OCI-LY7 (cell line): ENCODE data around the gene E2F4. TPM values are rescaled to one million over a fixed set of nuclear protein-coding genes. Genes with fewer than 3 reads are reported as not detected.

Experiments used
- BruUV-seq: library from RNA; stranded (reverse); fragments of 400-500 nt; replicated peaks from 2 replicates; lab custom pipeline; 2021; lab: Mats Ljungman, UMichigan
- CTCF ChIA-PET: fragments of 300-600 bp; sonication (Branson Sonifier 250); formaldehyde crosslinking; loops from one replicate; lab custom pipeline; 2022; ENCODE audit warnings: antibody characterized with exemption; ENCODE audit not compliant: unreplicated experiment; lab: Charles Lee
- POLR2A ChIA-PET: fragments of 300-600 bp; sonication (Branson Sonifier 250); formaldehyde crosslinking; loops from one replicate; lab custom pipeline; 2022; ENCODE audit warnings: antibody characterized with exemption; lab: Charles Lee
- DNase-seq: peaks from one replicate; pipeline ENCODE4 v3.0.0-alpha.2; 2015; ENCODE audit warnings: low spot score
- H2AFZ ChIP-seq: fragments of 200-600 bp; sonication (generic), shearing (Covaris generic); 2 replicates; pipeline ENCODE4 v1.6.1; 2014; ENCODE audit warnings: mild to moderate bottlenecking, antibody characterized with exemption, low read length, moderate library complexity
- H3K27ac ChIP-seq: fragments of 200-600 bp; sonication (generic); 2 replicates; pipeline ENCODE4 v1.5.1; 2014; ENCODE audit warnings: mixed run types, low read depth, mild to moderate bottlenecking, moderate library complexity, low read length, inconsistent platforms; ENCODE audit not compliant: poor library complexity, severe bottlenecking
- H3K36me3 ChIP-seq: fragments of 200-600 bp; sonication (generic); 2 replicates; pipeline ENCODE4 v1.6.1; 2014; ENCODE audit warnings: mild to moderate bottlenecking, antibody characterized with exemption, low read length, moderate library complexity, mixed read lengths; ENCODE audit not compliant: insufficient read depth
- H3K4me1 ChIP-seq: fragments of 200-600 bp; sonication (generic); 2 replicates; pipeline ENCODE4 v1.5.1; 2014; ENCODE audit warnings: mild to moderate bottlenecking, low read length; ENCODE audit not compliant: insufficient read depth, poor library complexity, severe bottlenecking
- H3K4me2 ChIP-seq: fragments of 200-600 bp; sonication (generic); 2 replicates; pipeline ENCODE4 v1.6.1; 2014; ENCODE audit warnings: mild to moderate bottlenecking, low read length
- H3K4me3 ChIP-seq: fragments of 200-600 bp; sonication (generic); 2 replicates; pipeline ENCODE4 v1.5.1; 2014; ENCODE audit warnings: mild to moderate bottlenecking, low read depth, low read length; ENCODE audit not compliant: poor library complexity, severe bottlenecking
- H3K79me2 ChIP-seq: fragments of 200-600 bp; sonication (generic); 2 replicates; pipeline ENCODE4 v1.6.1; 2016; ENCODE audit warnings: low read depth, mild to moderate bottlenecking, low read length, moderate library complexity, mixed read lengths; ENCODE audit not compliant: insufficient read depth
- H3K9me2 ChIP-seq: fragments of 200-600 bp; sonication (generic); 2 replicates; pipeline ENCODE4 v1.6.1; 2016; ENCODE audit warnings: mild to moderate bottlenecking, low read length, mixed read lengths; ENCODE audit not compliant: insufficient read depth
- H3K9me3 ChIP-seq: fragments of 200-600 bp; sonication (generic); 2 replicates; pipeline ENCODE4 v1.6.1; 2014; ENCODE audit warnings: mild to moderate bottlenecking, mixed run types, low read length, mixed read lengths
- H4K20me1 ChIP-seq: fragments of 200-600 bp; sonication (generic); 2 replicates; pipeline ENCODE4 v1.6.1; 2014; ENCODE audit warnings: mild to moderate bottlenecking, antibody characterized with exemption, low read length, moderate library complexity, mixed read lengths; ENCODE audit not compliant: insufficient read depth
- EZH2phosphoT487 ChIP-seq: fragments of 200-600 bp; sonication (generic); IDR thresholded peaks from 2 replicates; pipeline ENCODE4 v1.6.1; 2018; ENCODE audit warnings: low read depth, borderline replicate concordance, mild to moderate bottlenecking, mixed run types, antibody characterized with exemption, low read length, moderate library complexity, mixed read lengths
- intact Hi-C: fragments of 100-400 bp; cut with micrococcal nuclease; formaldehyde crosslinking; loops from one replicate; pipeline ENCODE4 v1.10.0; 2022; ENCODE audit not compliant: unreplicated experiment
- total RNA-seq, 2 experiments: library from RNA; depleted of rRNA in 1 of 2; stranded (reverse); fragments of >200 nt in 1 of 2; shearing (Covaris generic) in 1 of 2; gene quantifications; 2 replicates each; pipeline ENCODE4 v1.2.3, GENCODE V29; 2014 to 2022
- TF ChIP-seq, protein P1 (sequence below): fragments of 200-600 bp; sonication (generic); conservative IDR thresholded peaks from 2 replicates; pipeline ENCODE4 v1.5.1; 2014; ENCODE audit warnings: mild to moderate bottlenecking, antibody characterized with exemption, low read length, moderate library complexity, mixed read lengths

Gene E2F4
- total RNA-seq, 2 experiments from 2014 or later, result 124 to 157 TPM

DNA sequence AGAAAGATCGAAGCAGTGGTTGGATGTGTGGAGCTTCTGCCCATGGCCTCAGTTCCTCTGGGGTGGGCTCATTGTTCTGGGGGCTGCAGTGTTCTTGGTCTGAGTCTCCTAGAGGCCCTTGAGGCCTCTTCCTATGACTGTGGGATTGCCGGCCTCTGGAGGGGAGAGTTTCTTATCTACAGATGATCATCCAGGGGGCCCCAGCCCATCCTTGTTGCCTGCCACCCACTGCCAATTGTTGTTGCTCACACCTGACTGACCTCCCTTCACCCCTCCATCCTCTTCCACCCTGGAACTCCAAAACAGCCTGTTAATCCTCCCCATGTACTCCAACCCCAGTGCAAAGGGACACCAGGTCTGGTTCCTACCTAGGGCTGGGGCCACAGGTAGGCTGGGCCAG is 47.0 kb upstream of the E2F4 start:
- H3K9me2 ChIP-seq, result no peaks in the 10 kb centered on the region
- H3K27ac ChIP-seq, result no peak overlapping the region
- no peak overlapping the region for H3K4me2 ChIP-seq
- POLR2A ChIA-PET, result no interaction called here
- H3K79me2 ChIP-seq, result no peaks in the 10 kb centered on the region
- TF ChIP-seq, protein P1, sequence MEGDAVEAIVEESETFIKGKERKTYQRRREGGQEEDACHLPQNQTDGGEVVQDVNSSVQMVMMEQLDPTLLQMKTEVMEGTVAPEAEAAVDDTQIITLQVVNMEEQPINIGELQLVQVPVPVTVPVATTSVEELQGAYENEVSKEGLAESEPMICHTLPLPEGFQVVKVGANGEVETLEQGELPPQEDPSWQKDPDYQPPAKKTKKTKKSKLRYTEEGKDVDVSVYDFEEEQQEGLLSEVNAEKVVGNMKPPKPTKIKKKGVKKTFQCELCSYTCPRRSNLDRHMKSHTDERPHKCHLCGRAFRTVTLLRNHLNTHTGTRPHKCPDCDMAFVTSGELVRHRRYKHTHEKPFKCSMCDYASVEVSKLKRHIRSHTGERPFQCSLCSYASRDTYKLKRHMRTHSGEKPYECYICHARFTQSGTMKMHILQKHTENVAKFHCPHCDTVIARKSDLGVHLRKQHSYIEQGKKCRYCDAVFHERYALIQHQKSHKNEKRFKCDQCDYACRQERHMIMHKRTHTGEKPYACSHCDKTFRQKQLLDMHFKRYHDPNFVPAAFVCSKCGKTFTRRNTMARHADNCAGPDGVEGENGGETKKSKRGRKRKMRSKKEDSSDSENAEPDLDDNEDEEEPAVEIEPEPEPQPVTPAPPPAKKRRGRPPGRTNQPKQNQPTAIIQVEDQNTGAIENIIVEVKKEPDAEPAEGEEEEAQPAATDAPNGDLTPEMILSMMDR, result no peak
- H3K4me3 ChIP-seq, result no peak overlapping the region
- H4K20me1 ChIP-seq, result no peaks in the 10 kb centered on the region
- intact Hi-C loops, result no loop called here
- CTCF ChIA-PET, result no interaction called here
- H2AFZ ChIP-seq, result no peak overlapping the region
- peaks cover 86% of the 10 kb centered on the region for H3K36me3 ChIP-seq
- no peak for DNase-seq
- H3K4me1 ChIP-seq, result no peaks in the 10 kb centered on the region
- H3K9me3 ChIP-seq, result no peaks in the 10 kb centered on the region
- BruUV-seq, result no TSS peak

DNA sequence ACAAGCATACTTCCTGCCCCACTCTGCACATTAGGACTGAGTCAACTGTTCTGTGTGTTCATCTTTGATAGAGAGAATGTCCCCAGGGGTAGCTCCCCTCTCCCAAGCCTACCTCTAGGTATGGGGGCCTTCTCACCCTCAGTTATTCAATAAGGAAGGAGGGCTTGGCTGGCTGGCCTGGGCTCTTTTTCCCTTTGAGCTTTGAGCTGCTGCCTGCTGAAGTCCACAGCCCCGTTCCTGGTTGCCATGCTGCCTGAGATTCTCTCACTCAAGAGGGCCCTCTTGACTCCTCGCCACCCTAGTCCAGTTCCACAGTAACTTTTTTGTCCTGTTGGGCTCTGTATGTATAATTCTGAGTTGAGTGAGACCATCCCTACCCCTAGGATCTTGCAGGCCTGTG is 46.2 kb upstream of the E2F4 start:
- no peak overlapping the region for H2AFZ ChIP-seq
- ChIA-PET POLR2A (no interaction called here), CTCF (no interaction called here)
- H3K4me3 ChIP-seq, result no peak overlapping the region
- H3K4me2 ChIP-seq, result no peak overlapping the region
- peaks cover 78% of the 10 kb centered on the region for H3K36me3 ChIP-seq
- H3K9me3 ChIP-seq, result no peaks in the 10 kb centered on the region
- no peaks in the 10 kb centered on the region for H3K4me1 ChIP-seq
- no peak for DNase-seq
- intact Hi-C loops, result no loop called here
- TF ChIP-seq, protein P1, result no peak
- TF ChIP-seq EZH2phosphoT487, result no peak
- no peaks in the 10 kb centered on the region for H3K9me2 ChIP-seq
- no peaks in the 10 kb centered on the region for H3K79me2 ChIP-seq
- no TSS peak for BruUV-seq
- H4K20me1 ChIP-seq, result no peaks in the 10 kb centered on the region
- no peak overlapping the region for H3K27ac ChIP-seq

DNA sequence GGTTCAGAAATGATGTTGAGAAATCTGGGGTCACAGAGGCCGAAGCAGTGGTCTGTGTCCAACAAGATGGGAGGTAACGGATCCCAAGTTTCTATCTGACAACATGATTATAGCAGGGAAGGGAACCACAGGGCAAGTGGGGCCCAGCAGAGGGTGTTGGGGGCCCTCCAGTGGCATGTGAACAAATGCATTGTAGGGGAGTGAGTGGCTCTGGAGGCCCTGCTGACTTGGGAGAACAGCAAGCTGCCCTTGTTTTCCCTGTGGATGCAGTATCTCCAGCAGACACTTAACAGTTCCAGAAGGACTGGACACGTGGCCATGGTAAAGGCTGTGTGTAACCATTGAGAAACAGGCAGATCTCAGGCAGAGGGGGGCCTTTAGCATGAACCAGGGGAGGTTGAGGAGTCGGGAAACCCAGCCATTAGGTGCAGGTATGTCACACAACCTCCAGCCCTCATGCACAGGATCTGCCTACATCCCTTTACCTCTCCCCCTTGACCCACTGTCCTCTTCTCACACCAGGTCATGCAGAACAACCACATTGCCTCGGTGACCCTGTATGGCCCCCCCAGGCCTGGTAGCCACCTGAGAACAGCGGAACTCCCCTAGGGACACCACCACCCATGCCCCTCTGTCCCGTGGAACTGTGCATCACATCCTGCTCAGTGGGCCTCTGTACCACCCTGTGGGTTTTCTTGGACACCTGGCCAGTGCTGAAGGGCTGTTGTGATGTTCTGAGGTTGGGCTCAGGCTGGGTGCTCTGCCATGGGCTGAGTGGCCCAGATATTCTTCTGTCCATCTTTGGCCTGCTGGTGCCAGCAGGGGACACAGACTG is 45.2 kb upstream of the E2F4 start:
- Histone ChIP-seq H3K9me3 (no peaks in the 10 kb centered on the region), H3K4me3 (no peak overlapping the region), H3K36me3 (peaks cover 68% of the 10 kb centered on the region), H3K9me2 (no peaks in the 10 kb centered on the region), H3K79me2 (no peaks in the 10 kb centered on the region), H4K20me1 (no peaks in the 10 kb centered on the region), H3K4me2 (no peak overlapping the region), H3K4me1 (no peaks in the 10 kb centered on the region), H3K27ac (no peak overlapping the region), H2AFZ (no peak overlapping the region)
- ChIA-PET POLR2A (no interaction called here), CTCF (no interaction called here)
- no TSS peak for BruUV-seq
- TF ChIP-seq, protein P1, result peak; percentile 38; the same call in 1 of the 2 replicates
- no peak for TF ChIP-seq EZH2phosphoT487
- intact Hi-C loops, result no loop called here
- no peak for DNase-seq
